Stimulated activated CD8-positive, alpha-beta memory T cell treated with anti-CD3 and anti-CD28 coated beads, Interleukin-4, amount 100 ng/mL, for 4 hours (primary cell): ENCODE data around the gene HECTD2.
"Not testable (repeated sequence)": the region's sequence is repeated elsewhere in the genome, so short reads cannot be mapped to it uniquely, and the experiment has no call there.

Experiments used
- DNase-seq, 2 donors: peaks; one replicate each; pipeline ENCODE4 v3.0.0-alpha.2; 2020; ENCODE audit warnings: low read depth in 2 of 2, low spot score in 1 of 2

The HECTD2 gene

GRCh38 chr10:91409869-91410637 lies at the start of gene HECTD2:
Gene HECTD2, plus strand, starts transcription at chr10:91410344. Its CDS starts 95 bp downstream, at chr10:91410439.
- DNase-seq: peak; percentile 60 to 66

GRCh38 chr10:91360461-91360860 lies 49.7 kb upstream of the HECTD2 start:
- DNase-seq: no peak

GRCh38 chr10:91365519-91365918 lies 44.6 kb upstream of the HECTD2 start:
- not testable (repeated sequence) for DNase-seq

- DNase-seq: no peak
Measured at GRCh38 chr10:91366704-91367103, 43.4 kb upstream of the HECTD2 start.

GRCh38 chr10:91367127-91367531 lies 43.0 kb upstream of the HECTD2 start:
- no peak for DNase-seq

- DNase-seq: no peak
Measured at GRCh38 chr10:91367558-91367957, 42.6 kb upstream of the HECTD2 start.

- not testable (repeated sequence) for DNase-seq
Measured at GRCh38 chr10:91369978-91370589, 40.1 kb upstream of the HECTD2 start.

- DNase-seq: no peak
Measured at GRCh38 chr10:91374052-91374451, 36.1 kb upstream of the HECTD2 start.

- no peak for DNase-seq
Measured at GRCh38 chr10:91378061-91378460, 32.1 kb upstream of the HECTD2 start.

GRCh38 chr10:91380873-91381256 lies 29.3 kb upstream of the HECTD2 start:
- no peak for DNase-seq

- no peak for DNase-seq
Measured at GRCh38 chr10:91381257-91381891, 28.8 kb upstream of the HECTD2 start.

GRCh38 chr10:91385306-91386085 lies 24.6 kb upstream of the HECTD2 start:
- DNase-seq: no peak

GRCh38 chr10:91389636-91390512 lies 20.3 kb upstream of the HECTD2 start:
- no peak for DNase-seq

- not testable (repeated sequence) for DNase-seq
Measured at GRCh38 chr10:91390513-91390825, 19.7 kb upstream of the HECTD2 start.

GRCh38 chr10:91391920-91392319 lies 18.2 kb upstream of the HECTD2 start:
- no peak for DNase-seq

GRCh38 chr10:91406322-91406721 lies 3.8 kb upstream of the HECTD2 start:
- no peak for DNase-seq

- DNase-seq: no peak
Measured at GRCh38 chr10:91409069-91409868, 875 bp upstream of the HECTD2 start.

GRCh38 chr10:91410638-91411371 lies 661 bp downstream of the HECTD2 start:
- DNase-seq: no peak

GRCh38 chr10:91411621-91412020 lies 1.5 kb downstream of the HECTD2 start:
- no peak for DNase-seq
